HG03095 (cell line): ENCODE data around the gene RAB15.

ENCODE experiments used
- ATAC-seq: cut with Tn5 transposase; IDR thresholded peaks from one replicate; pipeline ENCODE4 v1.9.1; 2021; ENCODE audit warnings: moderate library complexity; ENCODE audit not compliant: unreplicated experiment

The RAB15 gene

DNA sequence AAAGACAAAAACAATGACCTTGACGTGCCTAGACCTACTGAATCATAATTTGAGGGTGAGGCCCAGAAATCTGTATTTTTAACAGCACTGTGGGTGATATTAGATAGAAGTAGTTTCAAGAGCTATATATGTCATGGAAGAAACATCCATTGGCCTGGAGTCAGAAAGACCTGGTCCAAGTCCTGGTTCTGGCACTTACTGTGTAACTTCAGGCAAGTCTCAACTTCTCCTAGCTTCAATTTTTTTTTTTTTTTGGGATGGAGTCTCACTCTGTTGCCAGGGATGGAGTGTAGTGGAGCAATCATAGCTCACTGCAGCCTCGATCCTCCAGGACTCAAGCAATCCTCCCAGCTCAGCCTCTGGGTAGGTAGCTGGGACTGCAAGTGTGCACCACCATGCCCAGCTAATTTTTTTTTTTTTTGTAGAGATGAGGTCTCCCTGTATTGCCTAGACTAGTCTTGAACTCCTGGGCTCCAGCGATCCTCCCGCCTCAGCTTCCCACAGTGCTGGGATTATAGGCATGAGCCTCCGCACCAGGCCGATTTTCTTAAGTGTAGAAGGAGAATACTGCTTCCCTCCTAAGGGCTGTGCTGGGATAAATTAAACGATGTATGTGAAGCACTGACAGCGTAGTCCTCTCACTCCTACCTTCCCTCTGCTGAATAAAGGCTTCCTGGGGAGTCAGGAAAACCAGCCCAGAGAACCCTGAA, 15.3 kb downstream of the RAB15 start:
- no peak for ATAC-seq

DNA sequence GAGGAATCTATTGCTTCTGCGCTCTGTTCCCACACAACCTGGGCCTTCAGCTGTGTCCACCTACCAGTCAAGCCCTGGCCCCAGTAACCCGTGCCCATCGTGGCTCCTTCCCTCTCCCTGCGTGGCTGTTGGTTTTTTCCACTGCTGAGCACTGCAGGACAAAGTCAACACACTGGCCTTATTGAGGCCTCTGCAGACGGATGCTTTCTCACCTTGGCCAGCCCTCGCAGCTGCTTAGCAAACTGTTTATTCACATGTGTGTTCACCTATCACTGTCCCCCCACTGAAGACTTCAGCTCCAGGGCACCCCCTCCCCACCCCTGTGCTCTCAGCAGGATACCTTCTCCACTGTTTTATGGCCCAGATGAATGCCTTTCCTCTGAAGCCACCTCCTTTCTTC, 16.8 kb downstream of the RAB15 start:
- ATAC-seq = no peak

DNA sequence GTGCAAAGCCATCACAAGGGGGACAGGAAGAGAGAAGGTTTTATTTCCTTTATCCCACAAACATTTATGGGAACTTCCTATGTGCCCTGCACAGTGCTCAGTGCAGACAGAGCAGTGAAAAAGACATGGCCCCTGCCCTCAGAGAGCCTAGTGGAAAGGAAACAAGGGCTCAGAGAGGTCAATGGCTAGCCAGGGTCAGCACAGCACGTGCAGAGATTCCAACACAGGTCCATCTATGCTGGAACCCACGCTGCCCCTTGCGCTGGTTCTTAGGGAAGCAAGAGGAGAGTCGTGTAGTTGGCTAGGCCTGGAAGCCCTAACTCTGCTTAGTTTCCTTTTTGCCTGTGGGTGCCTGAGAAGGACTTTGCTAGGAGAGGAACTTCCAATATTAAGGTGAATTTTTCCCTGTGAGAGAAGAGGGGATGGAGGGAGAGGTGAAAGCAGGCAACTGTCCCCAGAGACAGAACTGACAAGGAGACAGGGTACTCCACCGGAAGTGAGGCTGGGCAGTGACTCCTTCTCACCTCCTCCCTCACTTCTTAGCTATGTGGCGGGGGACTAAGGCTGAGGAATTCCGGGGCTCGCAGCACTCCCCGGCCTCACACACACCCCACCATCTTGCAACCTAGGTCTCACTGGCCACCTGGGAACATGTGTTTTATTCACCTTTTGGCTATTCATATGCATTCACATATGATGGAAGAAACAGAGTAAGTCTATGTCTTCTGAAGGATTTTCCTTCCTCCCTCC, 17.5 kb downstream of the RAB15 start:
- ATAC-seq = no peak

DNA sequence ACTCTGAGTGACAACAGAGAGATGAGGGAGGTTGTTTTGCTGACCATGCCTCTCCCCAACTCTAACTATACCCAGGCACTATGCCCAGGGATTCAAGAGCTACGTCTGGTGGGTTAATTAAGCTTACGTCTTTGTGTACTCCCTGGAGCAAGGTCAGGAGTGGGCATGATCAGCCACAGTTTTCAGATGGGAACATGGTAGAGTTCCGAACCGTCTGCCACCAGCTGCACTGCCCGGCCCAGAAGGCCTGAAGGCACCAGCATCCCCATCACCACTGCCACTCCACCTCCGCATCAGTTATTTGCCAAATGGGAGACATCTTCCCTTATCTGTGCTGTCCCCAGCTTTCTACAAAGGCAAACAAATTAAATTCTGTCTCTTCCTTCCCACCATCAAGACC, 18.5 kb downstream of the RAB15 start:
- no peak for ATAC-seq

DNA sequence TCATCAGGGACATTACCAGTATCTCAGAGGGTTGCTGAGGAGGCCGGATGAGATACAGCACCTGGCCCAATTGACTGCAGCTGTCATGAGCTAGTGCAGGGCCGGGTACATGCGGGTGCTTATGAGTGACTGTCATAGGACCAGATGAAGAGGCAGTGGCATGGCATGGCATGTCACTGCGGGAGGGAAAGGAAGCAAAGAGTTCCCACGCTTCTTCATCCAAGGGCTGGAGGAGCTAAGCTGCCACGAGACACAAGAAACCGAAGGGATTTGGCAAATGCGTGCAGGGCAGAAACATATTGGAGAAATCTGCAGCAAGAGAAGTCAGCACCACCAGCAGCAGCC, 18.9 kb downstream of the RAB15 start:
- no peak for ATAC-seq

DNA sequence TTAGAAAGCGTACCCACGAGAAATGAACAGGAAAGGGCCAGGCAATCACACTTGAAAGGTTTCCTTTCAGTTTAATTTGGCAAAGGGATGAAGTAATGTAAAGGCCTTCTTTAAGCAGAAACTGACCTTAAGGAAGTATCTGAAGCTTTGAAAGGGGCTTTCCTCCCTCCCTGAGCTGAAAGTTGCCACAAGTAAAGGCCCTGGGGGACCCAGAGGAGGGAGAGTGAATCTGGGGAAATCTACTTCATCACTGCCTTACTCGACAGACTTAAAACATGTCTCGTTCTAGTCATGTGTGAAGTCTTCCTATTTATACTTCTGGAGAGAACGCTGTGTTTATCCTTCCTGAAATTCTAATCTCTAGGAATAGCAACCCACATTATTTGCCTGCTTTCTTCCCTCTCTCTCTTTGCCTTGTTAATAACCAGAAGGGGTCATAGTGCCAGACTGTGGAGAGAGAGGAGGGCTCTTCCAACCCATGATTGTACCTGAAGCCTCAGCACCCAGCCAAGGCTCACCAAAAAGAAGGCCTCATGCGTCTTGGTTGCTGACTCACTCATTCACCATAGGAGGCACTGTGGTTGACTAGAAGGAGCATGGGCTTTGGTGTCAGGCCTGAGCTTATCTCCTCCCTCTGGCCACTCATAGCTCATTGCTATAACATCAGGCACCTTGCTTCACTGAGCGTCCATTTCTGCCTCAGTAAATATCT, 19.4 kb downstream of the RAB15 start:
- ATAC-seq = peak; percentile 72

DNA sequence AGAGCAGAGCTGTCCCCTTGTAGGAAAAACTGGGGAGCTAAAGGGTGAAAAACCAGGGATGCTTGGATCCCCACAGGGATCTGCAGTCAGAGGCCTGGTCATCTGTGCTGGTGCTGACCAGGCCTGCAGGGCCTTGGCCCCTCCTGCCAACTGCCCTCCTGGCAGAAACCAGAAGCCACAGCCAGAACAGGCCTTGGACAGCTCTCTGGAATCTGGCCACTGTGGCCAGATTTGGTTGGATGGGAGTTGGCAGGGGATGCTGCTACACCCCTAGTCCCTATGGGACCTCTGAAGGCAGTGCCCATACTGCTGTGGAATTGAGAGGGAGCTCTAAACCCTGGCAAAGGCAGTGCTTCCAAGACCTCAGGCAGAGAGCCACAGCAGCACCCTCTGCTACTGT, 20.4 kb downstream of the RAB15 start:
- no peak for ATAC-seq

DNA sequence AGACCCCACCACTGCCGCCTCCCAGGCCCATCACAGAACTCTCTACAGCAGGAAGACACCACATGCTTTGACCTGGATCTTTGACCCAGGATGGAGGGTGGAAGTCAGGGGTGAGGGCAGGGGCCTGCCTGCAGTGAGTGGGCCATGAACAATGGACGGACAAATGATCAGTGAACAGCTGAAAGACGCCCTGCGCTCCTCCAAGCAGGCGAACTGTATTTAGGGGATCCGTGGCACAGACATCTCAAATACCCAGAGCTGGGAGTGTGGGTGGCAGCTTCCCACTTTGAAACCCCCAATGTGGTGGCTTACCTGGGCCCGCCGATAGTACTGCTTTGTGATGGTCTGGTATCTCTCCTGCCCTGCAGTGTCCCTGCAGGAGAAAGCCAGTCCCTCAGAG, 20.8 kb downstream of the RAB15 start:
- no peak for ATAC-seq

- ATAC-seq = no peak
Observed at GRCh38 chr14:64950889-64951288, 21.2 kb downstream of the RAB15 start.

DNA sequence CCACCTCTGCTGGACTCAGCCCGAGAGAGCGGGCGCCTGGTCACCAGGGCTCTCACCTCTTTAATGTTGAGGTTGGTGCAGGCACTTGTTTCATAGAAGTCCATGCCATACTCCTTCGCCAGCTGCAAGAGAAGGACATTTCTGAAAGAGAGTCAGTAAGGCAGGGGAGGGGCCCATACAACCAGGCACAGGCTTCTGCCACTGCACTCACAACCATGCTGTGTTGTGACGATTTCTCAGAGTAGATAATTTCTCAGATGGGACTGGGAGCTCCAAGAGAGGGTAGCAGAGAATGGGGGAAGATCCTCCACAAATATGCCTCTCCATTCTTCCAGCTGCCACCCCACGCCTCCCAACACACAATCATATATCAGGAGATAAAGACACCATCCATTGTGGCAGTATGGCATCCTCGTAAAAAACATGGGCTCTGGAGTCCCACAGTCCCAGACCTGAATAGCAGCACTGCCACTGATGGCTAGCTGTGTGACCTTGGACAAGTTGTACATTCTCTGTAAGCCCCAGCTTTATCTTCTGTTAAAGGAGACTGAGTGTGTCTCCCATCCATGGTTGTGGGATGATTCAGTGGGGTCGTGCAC, 23.4 kb downstream of the RAB15 start:
- ATAC-seq = no peak

DNA sequence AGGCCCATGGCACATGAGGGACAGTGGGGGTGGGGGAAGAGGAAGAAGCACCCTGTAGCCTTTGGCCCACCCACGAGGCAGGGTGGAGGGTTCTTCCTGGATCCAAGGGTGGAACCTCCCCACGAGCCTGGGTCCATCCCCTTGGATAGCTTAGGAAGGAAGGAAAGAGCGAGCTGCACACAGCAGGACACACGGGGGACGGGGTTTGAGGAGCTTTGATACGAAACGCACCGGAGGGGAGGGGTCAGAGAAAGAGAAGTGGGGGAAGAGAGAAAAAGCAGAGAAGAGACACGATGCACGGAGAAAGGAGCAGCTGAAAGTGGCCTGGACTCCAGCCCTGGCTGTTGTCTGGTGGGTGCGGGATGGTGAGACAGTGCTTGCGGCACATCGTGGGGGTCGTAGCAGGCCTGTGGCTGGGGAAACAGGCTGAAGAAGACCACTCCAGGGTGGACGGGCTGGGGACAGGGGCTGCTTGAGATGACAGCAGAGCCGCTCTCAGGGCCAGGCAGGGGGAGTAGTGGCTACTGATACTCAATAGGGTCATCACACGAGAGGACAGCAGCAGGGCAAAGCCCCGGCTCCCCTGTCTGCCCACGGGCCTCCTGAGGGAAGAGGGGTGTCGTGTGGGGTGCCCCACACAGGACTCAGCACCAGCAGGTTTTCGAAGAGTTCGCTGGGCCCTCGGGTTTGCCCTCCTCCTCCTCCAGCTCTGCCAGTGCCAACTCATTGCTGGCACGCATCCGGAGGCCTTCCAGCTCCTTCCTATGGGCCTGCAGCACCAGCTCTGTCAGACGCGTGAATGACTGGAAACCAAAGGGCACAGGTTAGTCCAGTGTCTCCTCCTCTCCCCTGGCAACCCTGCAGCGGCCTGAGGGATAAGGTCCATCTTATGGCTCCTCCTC, 24.2 kb downstream of the RAB15 start:
- no peak for ATAC-seq

DNA sequence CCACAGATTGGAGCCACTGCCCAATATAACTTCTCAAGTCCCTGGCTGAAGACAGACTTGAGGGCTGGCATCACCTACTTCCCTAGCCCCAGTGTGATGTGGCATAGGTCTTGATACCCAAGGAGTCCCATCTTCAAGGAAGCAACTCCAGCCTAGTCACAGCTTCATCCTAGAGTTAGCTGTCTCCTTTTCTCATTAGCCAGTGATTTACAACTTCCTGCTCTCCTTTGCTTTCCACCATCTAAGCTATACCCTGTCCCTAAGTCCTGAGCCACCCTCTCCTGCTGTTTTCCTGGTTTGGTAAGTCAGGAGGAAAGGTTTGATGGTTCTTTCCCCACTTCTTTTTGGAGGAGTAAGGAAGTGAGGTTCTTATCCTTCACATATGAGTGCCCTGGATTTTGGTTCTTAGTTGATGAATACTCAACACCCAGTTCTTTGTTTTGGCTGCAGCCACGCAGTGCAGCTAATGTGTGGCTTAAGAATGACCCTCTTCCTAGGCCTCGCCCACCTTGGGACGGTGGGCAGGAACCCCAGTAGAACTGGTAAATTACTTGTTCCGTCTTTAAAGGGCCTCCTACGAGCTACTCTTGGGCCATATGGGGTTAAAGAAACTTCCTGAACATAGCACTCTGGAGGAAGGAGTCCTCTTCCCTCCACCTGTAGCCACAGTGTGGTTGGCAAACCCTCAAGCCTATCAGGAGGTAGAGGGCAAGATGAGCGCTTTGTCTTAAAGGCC, 25.7 kb downstream of the RAB15 start:
- ATAC-seq = no peak

- no peak for ATAC-seq
Observed at GRCh38 chr14:64945431-64946178, 26.5 kb downstream of the RAB15 start.

GRCh38 chr14:64944861-64945260, 27.3 kb downstream of the RAB15 start:
- no peak for ATAC-seq

- ATAC-seq = no peak
Observed at GRCh38 chr14:64944041-64944440, 28.1 kb downstream of the RAB15 start.

DNA sequence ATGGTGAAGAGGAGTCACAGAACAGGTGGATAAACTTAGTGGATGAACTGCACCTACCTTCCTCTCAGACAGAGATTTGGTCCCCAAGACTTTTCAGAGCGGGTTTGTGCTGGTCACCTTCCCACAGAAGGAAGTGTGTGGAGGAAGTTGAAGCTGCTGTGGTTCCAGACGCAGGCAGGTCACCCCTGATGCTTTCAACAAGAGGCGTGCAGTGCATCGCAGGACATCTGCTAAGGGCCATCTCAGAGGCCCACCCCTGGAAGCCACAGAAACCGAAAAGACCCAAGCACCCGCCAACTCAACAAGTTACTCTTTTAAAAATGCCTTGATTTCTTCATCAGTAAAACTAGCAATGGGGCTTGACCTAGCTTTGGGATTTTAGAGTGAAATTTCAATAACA, 28.6 kb downstream of the RAB15 start:
- ATAC-seq = no peak

- ATAC-seq = no peak
Observed at GRCh38 chr14:64942531-64943111, 29.5 kb downstream of the RAB15 start, which contains the start of gene GPX2. Gene GPX2, minus strand, starts transcription at chr14:64942745. Its CDS starts 19 bp downstream, at chr14:64942726.

GRCh38 chr14:64940336-64940910, 31.7 kb downstream of the RAB15 start:
- ATAC-seq = no peak

DNA sequence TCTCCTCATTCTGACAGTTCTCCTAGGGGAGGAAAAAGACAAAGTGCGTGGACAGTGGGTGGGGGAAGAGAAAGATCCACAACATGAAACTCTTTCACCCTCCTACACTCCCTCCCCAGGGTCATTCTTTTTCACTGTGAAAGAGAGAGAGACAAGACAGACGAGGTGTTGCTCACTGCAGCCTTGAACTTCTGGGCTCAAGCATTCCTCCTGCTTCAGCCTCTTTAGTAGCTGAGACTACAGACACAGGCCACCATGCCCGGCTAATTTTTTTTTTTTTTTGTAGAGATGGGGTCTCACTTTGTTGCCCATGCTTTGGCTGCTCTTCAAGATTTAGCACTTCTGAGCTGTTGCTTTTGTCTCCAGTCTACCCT, 32.3 kb downstream of the RAB15 start:
- no peak for ATAC-seq
